Endodermal cell (in vitro differentiated cells): Measurements from ENCODE around the gene DENND1A. TPM values are rescaled to one million over a fixed set of nuclear protein-coding genes. Genes with fewer than 3 reads are reported as not detected.

Source experiments
- DNase-seq: peaks from one replicate; pipeline ENCODE4 v3.0.0-alpha.2; 2017
- H3K27ac ChIP-seq: 2 replicates; pipeline ENCODE4 v1.5.1; 2013; ENCODE audit warnings: mild to moderate bottlenecking, low read depth, low read length, moderate library complexity
- H3K27me3 ChIP-seq: 2 replicates; pipeline ENCODE4 v1.6.1; 2013; ENCODE audit warnings: mild to moderate bottlenecking, low read length, moderate library complexity; ENCODE audit not compliant: insufficient read depth, control insufficient read depth, poor library complexity, severe bottlenecking
- H3K36me3 ChIP-seq: 2 replicates; pipeline ENCODE4 v1.7.0; 2013; ENCODE audit warnings: mild to moderate bottlenecking, low read length, moderate library complexity; ENCODE audit not compliant: control insufficient read depth, insufficient read depth
- H3K4me1 ChIP-seq: one replicate; pipeline ENCODE4 v1.7.0; 2013; ENCODE audit warnings: low read length; ENCODE audit not compliant: control insufficient read depth, insufficient read depth
- H3K4me3 ChIP-seq: 2 replicates; pipeline ENCODE4 v1.5.1; 2013; ENCODE audit warnings: mild to moderate bottlenecking, low read length, moderate library complexity
- H3K9ac ChIP-seq: 2 replicates; pipeline ENCODE4 v1.6.1; 2013; ENCODE audit warnings: mild to moderate bottlenecking, low read length, moderate library complexity; ENCODE audit not compliant: poor library complexity, severe bottlenecking; ENCODE audit errors: extremely low read depth
- H3K9me3 ChIP-seq: 2 replicates; pipeline ENCODE4 v1.6.1; 2013; ENCODE audit warnings: mild to moderate bottlenecking, low read length, moderate library complexity; ENCODE audit not compliant: control insufficient read depth
- H3K27ac Mint-ChIP-seq: 2 replicates; pipeline ENCODE4 v1.8.0; 2020; ENCODE audit warnings: mixed read lengths
- H3K27me3 Mint-ChIP-seq: 2 replicates; pipeline ENCODE4 v1.8.0; 2021; ENCODE audit warnings: mild to moderate bottlenecking, mixed read lengths; ENCODE audit not compliant: insufficient read depth
- H3K36me3 Mint-ChIP-seq: 2 replicates; pipeline ENCODE4 v1.8.0; 2020; ENCODE audit warnings: low read depth, mixed read lengths
- H3K4me1 Mint-ChIP-seq: 2 replicates; pipeline ENCODE4 v1.8.0; 2020; ENCODE audit warnings: mixed read lengths
- H3K4me3 Mint-ChIP-seq: 2 replicates; pipeline ENCODE4 v1.8.0; 2020; ENCODE audit warnings: mild to moderate bottlenecking, moderate library complexity, mixed read lengths
- H3K9me3 Mint-ChIP-seq: 2 replicates; pipeline ENCODE4 v1.8.0; 2020; ENCODE audit warnings: mild to moderate bottlenecking, mixed read lengths
- CTCF ChIP-seq: fragments of 200-600 bp; sonication (generic); conservative IDR thresholded peaks from 2 replicates; pipeline ENCODE4 v1.5.0; 2021; ENCODE audit warnings: antibody characterized with exemption, mild to moderate bottlenecking
- WGBS, 2 experiments: methylation state at CpG; one replicate each; pipeline versions ENCODE4 v1.1.5 to v1.1.7; 2013; ENCODE audit warnings: missing lambda C conversion rate in 2 of 2, mixed read lengths in 1 of 2; ENCODE audit not compliant: insufficient coverage in 1 of 2, insufficient read length in 1 of 2; 5-methylcytosine and 5-hydroxymethylcytosine counted together
- total RNA-seq, 2 donors: library from RNA; stranded (reverse); fragmentation: NEBNext Ultra II Directional in 1 of 2; extraction: Animal tissue kit (Norgen Biotek cat#: 25700) in 1 of 2; gene quantifications; 2 replicates in 1 of 2; 3 replicates in 1 of 2; pipeline ENCODE4 v1.2.1, GENCODE V29; 2021

Gene DENND1A
- total RNA-seq, 2 donors from 2014 or later = 29.5 to 38.4 TPM

GRCh38 chr9:123955637-123956036, 25.7 kb upstream of the DENND1A start:
- no peak for DNase-seq
- H3K4me3 ChIP-seq = no peak overlapping the region
- Mint-ChIP-seq H3K27ac (no peak overlapping the region), H3K4me3 (no peak overlapping the region), H3K27me3 (peaks cover 19% of the 10 kb centered on the region), H3K9me3 (no peaks in the 10 kb centered on the region), H3K4me1 (no peaks in the 10 kb centered on the region), H3K36me3 (no peaks in the 10 kb centered on the region)
- no peak for TF ChIP-seq CTCF
- H3K9me3 ChIP-seq = no peaks in the 10 kb centered on the region
- no peaks in the 10 kb centered on the region for H3K27me3 ChIP-seq
- no peak overlapping the region for H3K27ac ChIP-seq
- 87 to 94% methylated on average over 2 to 6 of the region's 6 CpGs for WGBS, 2 experiments
- no peaks in the 10 kb centered on the region for H3K36me3 ChIP-seq
- no peak overlapping the region for H3K9ac ChIP-seq
- H3K4me1 ChIP-seq = no peaks in the 10 kb centered on the region

- Histone ChIP-seq H3K27ac (no peak overlapping the region), H3K36me3 (no peaks in the 10 kb centered on the region), H3K9ac (no peak overlapping the region), H3K4me3 (no peak overlapping the region), H3K9me3 (no peaks in the 10 kb centered on the region), H3K27me3 (no peaks in the 10 kb centered on the region), H3K4me1 (no peaks in the 10 kb centered on the region)
- TF ChIP-seq CTCF = no peak
- peaks cover 18% of the 10 kb centered on the region for H3K27me3 Mint-ChIP-seq
- no peaks in the 10 kb centered on the region for H3K36me3 Mint-ChIP-seq
- WGBS, 2 experiments = 78 to 82% methylated on average over 9 of the region's 9 CpGs
- H3K4me1 Mint-ChIP-seq = no peaks in the 10 kb centered on the region
- no peak overlapping the region for H3K4me3 Mint-ChIP-seq
- no peak overlapping the region for H3K27ac Mint-ChIP-seq
- no peaks in the 10 kb centered on the region for H3K9me3 Mint-ChIP-seq
- DNase-seq = no peak
These were observed 24.8 kb upstream of the DENND1A start for GRCh38 chr9:123954518-123955280.

- DNase-seq = no peak
- Mint-ChIP-seq H3K4me1 (no peaks in the 10 kb centered on the region), H3K4me3 (no peak overlapping the region), H3K27me3 (peaks cover 14% of the 10 kb centered on the region), H3K27ac (no peak overlapping the region), H3K36me3 (no peaks in the 10 kb centered on the region), H3K9me3 (no peaks in the 10 kb centered on the region)
- no peaks in the 10 kb centered on the region for H3K27me3 ChIP-seq
- 84 to 91% methylated on average over 7 to 9 of the region's 9 CpGs for WGBS, 2 experiments
- no peaks in the 10 kb centered on the region for H3K4me1 ChIP-seq
- TF ChIP-seq CTCF = no peak
- H3K9me3 ChIP-seq = no peaks in the 10 kb centered on the region
- no peak overlapping the region for H3K27ac ChIP-seq
- H3K36me3 ChIP-seq = no peaks in the 10 kb centered on the region
- no peak overlapping the region for H3K9ac ChIP-seq
- H3K4me3 ChIP-seq = no peak overlapping the region
These were observed 22.9 kb upstream of the DENND1A start for GRCh38 chr9:123952641-123953495.
